Activated T-helper 1 cell treated with Interleukin-2 at 50 U/mL for 16 hours (primary cell): ENCODE measurements around the gene KLC1.

ENCODE experiments used
- DNase-seq: peaks from one replicate; pipeline ENCODE4 v3.0.0-alpha.2; 2020; ENCODE audit warnings: low read depth

Gene KLC1

GRCh38 chr14:103705118-103705503 lies 76.1 kb downstream of the KLC1 start:
- no peak for DNase-seq

GRCh38 chr14:103705504-103706284 lies 76.7 kb downstream of the KLC1 start:
- DNase-seq: no peak

- no peak for DNase-seq
Observed at GRCh38 chr14:103706551-103707328, 77.7 kb downstream of the KLC1 start.

GRCh38 chr14:103707329-103708263 lies 78.6 kb downstream of the KLC1 start:
- DNase-seq: no peak

- no peak for DNase-seq
Observed at GRCh38 chr14:103708750-103709187, 79.8 kb downstream of the KLC1 start.

GRCh38 chr14:103709814-103710213 lies 80.8 kb downstream of the KLC1 start:
- no peak for DNase-seq

GRCh38 chr14:103710771-103711377 lies 81.9 kb downstream of the KLC1 start:
- DNase-seq: no peak

GRCh38 chr14:103711516-103712431 lies 82.8 kb downstream of the KLC1 start:
- no peak for DNase-seq

GRCh38 chr14:103712633-103713247 lies 83.7 kb downstream of the KLC1 start:
- no peak for DNase-seq

GRCh38 chr14:103713304-103714062 lies 84.5 kb downstream of the KLC1 start:
- DNase-seq: no peak

- DNase-seq: no peak
Observed at GRCh38 chr14:103714063-103714724, 85.2 kb downstream of the KLC1 start.

- peak; percentile 99 for DNase-seq
Observed at GRCh38 chr14:103715052-103716000, 86.3 kb downstream of the KLC1 start, which contains the start of the genes XRCC3 and ZFYVE21. XRCC3 (minus strand) TSS chr14:103715451; CDS start chr14:103711087, 4,364 bp downstream. ZFYVE21 (plus strand) TSS chr14:103715810; CDS start chr14:103715842, 32 bp downstream.

- DNase-seq: no peak
Observed at GRCh38 chr14:103716091-103716801, 87.2 kb downstream of the KLC1 start.

- no peak for DNase-seq
Observed at GRCh38 chr14:103716899-103717411, 87.9 kb downstream of the KLC1 start.

GRCh38 chr14:103718572-103718971 lies 89.6 kb downstream of the KLC1 start:
- no peak for DNase-seq

GRCh38 chr14:103719751-103720150 lies 90.7 kb downstream of the KLC1 start:
- no peak for DNase-seq
